ENCODE measurements around the gene IFNGR1.

- TF ChIP-seq CTCF (conservative IDR thresholded peaks at IDR 0.05), result no peak
- TF ChIP-seq EZH2 (IDR thresholded peaks at IDR 0.05; ENCODE audit: low read depth), result no peak
These were observed 62.5 kb downstream of the IFNGR1 start for GRCh38 chr6:137156650-137157049.

All from PC-9 (cell line).